Neural crest cell (in vitro differentiated cells): ENCODE measurements around the gene MED12L. TPM values are rescaled to one million over a fixed set of nuclear protein-coding genes. Genes with fewer than 3 reads are reported as not detected.

ENCODE experiments used
- DNase-seq: peaks from one replicate; pipeline ENCODE4 v3.0.0; 2021; ENCODE audit warnings: low read depth, mixed read lengths, low spot score
- H3K27ac Mint-ChIP-seq: one replicate; pipeline ENCODE4 v1.8.0; 2021; ENCODE audit warnings: mild to moderate bottlenecking, mixed read lengths; ENCODE audit not compliant: unreplicated experiment
- H3K27me3 Mint-ChIP-seq: 2 replicates; pipeline ENCODE4 v1.8.0; 2021; ENCODE audit warnings: low read depth, mild to moderate bottlenecking, mixed read lengths
- H3K36me3 Mint-ChIP-seq: 2 replicates; pipeline ENCODE4 v1.8.0; 2021; ENCODE audit warnings: low read depth, mild to moderate bottlenecking, mixed read lengths
- H3K4me1 Mint-ChIP-seq: 2 replicates; pipeline ENCODE4 v1.8.0; 2021; ENCODE audit warnings: mixed read lengths
- H3K4me3 Mint-ChIP-seq: one replicate; pipeline ENCODE4 v1.8.0; 2021; ENCODE audit warnings: mild to moderate bottlenecking, mixed read lengths
- H3K9me3 Mint-ChIP-seq: 2 replicates; pipeline ENCODE4 v1.8.0; 2021; ENCODE audit warnings: mixed read lengths
- total RNA-seq: library from RNA; stranded (reverse); gene quantifications from 2 replicates; pipeline ENCODE4 v1.2.1, GENCODE V29; 2021
- TF ChIP-seq, protein P1 (sequence below): fragments of 200-600 bp; sonication (generic); conservative IDR thresholded peaks from 2 replicates; pipeline ENCODE4 v1.5.0; 2021; ENCODE audit warnings: antibody characterized with exemption, mild to moderate bottlenecking

Gene MED12L
- total RNA-seq, 1 donor from 2014 or later: 12.2 TPM

GRCh38 chr3:151423091-151423490, 337.6 kb downstream of the MED12L start:
- DNase-seq: no peak
- no peak overlapping the region for H3K27ac Mint-ChIP-seq
- peaks cover 5% of the 10 kb centered on the region for H3K4me1 Mint-ChIP-seq

DNA sequence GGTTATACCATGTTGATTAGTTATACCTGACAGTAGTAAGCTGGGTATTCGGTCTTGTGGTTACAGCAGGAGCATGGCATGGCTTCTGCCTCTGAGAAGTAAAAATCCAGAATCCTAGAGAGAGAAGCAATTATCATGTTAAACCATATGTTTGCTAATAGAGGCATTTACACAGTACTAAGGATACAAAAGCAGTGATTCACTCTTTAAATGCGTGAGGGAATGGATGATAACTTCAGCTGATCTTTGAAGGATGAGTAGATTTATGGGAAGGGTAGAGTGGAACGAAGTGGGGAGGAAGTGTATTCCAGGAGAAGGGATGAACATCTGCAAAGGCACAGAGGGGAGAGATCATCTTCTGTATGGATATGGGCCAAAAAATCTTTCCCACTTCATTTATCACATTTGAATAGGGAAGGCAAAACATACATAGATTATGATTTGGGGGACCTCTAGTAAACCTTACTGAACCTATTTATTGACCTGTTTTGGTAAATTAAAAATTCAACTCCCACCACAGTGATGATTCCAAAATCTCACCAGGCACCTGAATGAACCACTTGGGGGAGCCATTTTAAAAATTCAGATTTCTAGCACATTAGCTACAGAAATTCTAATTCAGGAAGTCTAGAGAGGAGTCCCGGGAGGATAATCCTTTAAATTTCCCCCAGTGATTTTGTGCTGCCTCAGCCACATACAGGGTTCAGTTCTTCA, 340.3 kb downstream of the MED12L start:
- Mint-ChIP-seq H3K4me3 (no peak overlapping the region), H3K36me3 (peaks cover 5% of the 10 kb centered on the region), H3K27me3 (no peaks in the 10 kb centered on the region), H3K27ac (no peak overlapping the region), H3K9me3 (no peaks in the 10 kb centered on the region), H3K4me1 (peaks cover 7% of the 10 kb centered on the region)
- DNase-seq: no peak
- TF ChIP-seq, protein P1, sequence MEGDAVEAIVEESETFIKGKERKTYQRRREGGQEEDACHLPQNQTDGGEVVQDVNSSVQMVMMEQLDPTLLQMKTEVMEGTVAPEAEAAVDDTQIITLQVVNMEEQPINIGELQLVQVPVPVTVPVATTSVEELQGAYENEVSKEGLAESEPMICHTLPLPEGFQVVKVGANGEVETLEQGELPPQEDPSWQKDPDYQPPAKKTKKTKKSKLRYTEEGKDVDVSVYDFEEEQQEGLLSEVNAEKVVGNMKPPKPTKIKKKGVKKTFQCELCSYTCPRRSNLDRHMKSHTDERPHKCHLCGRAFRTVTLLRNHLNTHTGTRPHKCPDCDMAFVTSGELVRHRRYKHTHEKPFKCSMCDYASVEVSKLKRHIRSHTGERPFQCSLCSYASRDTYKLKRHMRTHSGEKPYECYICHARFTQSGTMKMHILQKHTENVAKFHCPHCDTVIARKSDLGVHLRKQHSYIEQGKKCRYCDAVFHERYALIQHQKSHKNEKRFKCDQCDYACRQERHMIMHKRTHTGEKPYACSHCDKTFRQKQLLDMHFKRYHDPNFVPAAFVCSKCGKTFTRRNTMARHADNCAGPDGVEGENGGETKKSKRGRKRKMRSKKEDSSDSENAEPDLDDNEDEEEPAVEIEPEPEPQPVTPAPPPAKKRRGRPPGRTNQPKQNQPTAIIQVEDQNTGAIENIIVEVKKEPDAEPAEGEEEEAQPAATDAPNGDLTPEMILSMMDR: peak; percentile 50

More at GRCh38 chr3:151423091-151423490, 337.6 kb downstream of the MED12L start:
- Mint-ChIP-seq H3K36me3 (peaks cover 16% of the 10 kb centered on the region), H3K27me3 (no peaks in the 10 kb centered on the region), H3K9me3 (no peaks in the 10 kb centered on the region), H3K4me3 (no peak overlapping the region)
- TF ChIP-seq, protein P1: no peak

DNA sequence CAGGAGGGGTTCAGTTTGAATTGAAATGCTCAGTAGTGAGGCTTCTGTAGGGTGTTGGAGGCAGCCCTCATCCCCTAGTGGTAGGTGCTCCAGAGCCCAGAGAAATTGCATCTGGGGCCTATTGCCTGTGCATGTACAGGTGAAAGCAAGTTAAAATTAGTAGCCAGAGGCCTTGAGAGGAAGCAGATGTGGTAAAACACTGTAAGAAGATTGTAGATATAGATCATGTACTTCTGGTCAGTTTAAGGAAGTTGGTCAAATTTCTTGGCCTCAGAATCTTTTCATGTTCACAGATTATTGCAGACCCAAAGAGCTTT, 340.8 kb downstream of the MED12L start:
- H3K36me3 Mint-ChIP-seq: peaks cover 7% of the 10 kb centered on the region
- no peak overlapping the region for H3K27ac Mint-ChIP-seq
- H3K27me3 Mint-ChIP-seq: no peaks in the 10 kb centered on the region
- no peak for DNase-seq
- peaks cover 11% of the 10 kb centered on the region for H3K4me1 Mint-ChIP-seq
- H3K9me3 Mint-ChIP-seq: no peaks in the 10 kb centered on the region
- H3K4me3 Mint-ChIP-seq: no peak overlapping the region
- TF ChIP-seq, protein P1: peak; percentile 24

DNA sequence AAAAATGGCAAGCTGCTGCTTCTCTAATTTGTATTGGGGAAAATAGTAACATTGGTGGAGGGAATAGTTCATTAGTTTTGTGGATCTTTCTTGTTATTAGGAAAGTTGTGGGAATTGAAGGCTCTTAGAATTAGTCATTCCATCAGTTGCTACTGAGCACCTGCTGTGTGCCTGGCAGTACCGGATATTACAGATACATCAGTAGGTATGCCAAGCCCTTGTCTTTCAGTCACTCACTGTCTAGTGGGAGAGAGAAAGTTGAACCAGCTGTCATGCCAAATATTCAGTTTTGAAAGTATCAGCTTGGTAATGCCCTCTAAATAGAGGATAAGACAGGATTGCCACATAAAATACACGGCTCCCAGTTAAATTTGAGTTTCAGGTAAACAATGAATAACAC, 342.9 kb downstream of the MED12L start:
- Mint-ChIP-seq H3K27me3 (no peaks in the 10 kb centered on the region), H3K4me1 (peaks cover 11% of the 10 kb centered on the region), H3K36me3 (peaks cover 4% of the 10 kb centered on the region), H3K4me3 (no peak overlapping the region), H3K27ac (no peak overlapping the region), H3K9me3 (no peaks in the 10 kb centered on the region)
- TF ChIP-seq, protein P1: no peak
- DNase-seq: no peak

DNA sequence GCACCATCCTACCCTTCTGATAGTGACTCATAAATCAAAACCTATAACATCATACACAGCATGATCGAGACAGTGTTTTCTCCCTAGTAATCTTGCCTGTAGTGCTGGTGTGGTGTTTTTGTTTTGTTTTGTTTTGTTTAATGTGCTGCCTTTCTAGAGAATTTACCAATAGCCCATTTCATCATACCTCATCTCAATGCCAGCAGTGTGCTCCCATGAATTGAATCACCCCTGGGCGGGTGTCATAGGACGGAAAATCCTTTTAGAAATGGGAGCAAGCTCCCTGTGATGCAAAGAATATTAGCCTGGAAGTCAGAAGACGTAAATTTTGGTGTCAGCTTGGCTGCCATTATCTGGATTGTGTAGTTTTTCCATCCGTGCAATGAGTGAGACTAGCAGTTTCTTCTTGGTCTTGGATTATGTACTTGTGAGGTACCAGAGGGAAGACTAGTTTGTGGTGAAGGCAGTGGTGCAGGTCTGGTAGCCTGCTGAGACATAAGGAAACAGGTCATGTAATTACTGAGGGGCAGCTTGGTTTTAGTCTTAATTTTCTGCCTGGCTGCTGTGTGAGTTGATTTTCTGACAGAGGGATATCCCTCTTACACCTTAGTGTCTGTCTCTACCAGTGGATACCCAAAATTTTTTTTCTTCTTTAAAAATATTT, 345.5 kb downstream of the MED12L start:
- TF ChIP-seq, protein P1: no peak
- peak overlapping the region; percentile 14 for H3K4me3 Mint-ChIP-seq
- H3K4me1 Mint-ChIP-seq: peaks cover 6% of the 10 kb centered on the region
- peaks cover 4% of the 10 kb centered on the region for H3K36me3 Mint-ChIP-seq
- H3K27me3 Mint-ChIP-seq: no peaks in the 10 kb centered on the region
- no peaks in the 10 kb centered on the region for H3K9me3 Mint-ChIP-seq
- DNase-seq: no peak
- H3K27ac Mint-ChIP-seq: peak overlapping the region; percentile 37
